Measurements from ENCODE around the gene GABRB2. TPM values are rescaled to one million over a fixed set of nuclear protein-coding genes. Genes with fewer than 3 reads are reported as not detected.

GABRB2 gene
- not detected in 2 replicates for total RNA-seq (2014; rRNA removed; shearing (Covaris generic))

GRCh38 chr5:161546470-161547301 is at the start of gene GABRB2:
Gene GABRB2, minus strand, starts transcription at chr5:161546725. Its CDS starts 82 bp downstream, at chr5:161546643.
- Histone ChIP-seq H3K27me3 (no peaks in the 10 kb centered on the region; the same call in 1 of the 2 replicates), H3K36me3 (no peaks in the 10 kb centered on the region), H3K27ac (no peak within 1 kb of the TSS), H3K4me1 (no peaks in the 10 kb centered on the region), H3K4me3 (no peak within 1 kb of the TSS), H3K9me3 (replicated peaks) (no peaks in the 10 kb centered on the region)
- no peak for DNase-seq

GRCh38 chr5:161585798-161586197 is 39.3 kb upstream of the GABRB2 start:
- H3K27ac ChIP-seq, result no peak overlapping the region
- no peaks in the 10 kb centered on the region for H3K27me3 ChIP-seq
- no peaks in the 10 kb centered on the region for H3K36me3 ChIP-seq
- H3K4me3 ChIP-seq, result no peak overlapping the region
- no peaks in the 10 kb centered on the region for H3K4me1 ChIP-seq
- H3K9me3 ChIP-seq (replicated peaks), result no peaks in the 10 kb centered on the region
- DNase-seq, result no peak

- H3K36me3 ChIP-seq, result no peaks in the 10 kb centered on the region
- H3K9me3 ChIP-seq (replicated peaks), result no peaks in the 10 kb centered on the region
- no peak for DNase-seq
- no peaks in the 10 kb centered on the region for H3K27me3 ChIP-seq
- no peak overlapping the region for H3K4me3 ChIP-seq
- H3K4me1 ChIP-seq, result no peaks in the 10 kb centered on the region
- H3K27ac ChIP-seq, result no peak overlapping the region
These were observed 34.1 kb upstream of the GABRB2 start for GRCh38 chr5:161580621-161581020.

GRCh38 chr5:161572914-161573313 is 26.4 kb upstream of the GABRB2 start:
- no peak for DNase-seq
- H3K9me3 ChIP-seq (replicated peaks), result no peaks in the 10 kb centered on the region

GRCh38 chr5:161566081-161566480 is 19.6 kb upstream of the GABRB2 start:
- Histone ChIP-seq H3K4me3 (no peak overlapping the region), H3K27ac (no peak overlapping the region), H3K9me3 (replicated peaks) (no peaks in the 10 kb centered on the region), H3K4me1 (no peaks in the 10 kb centered on the region), H3K27me3 (no peaks in the 10 kb centered on the region), H3K36me3 (no peaks in the 10 kb centered on the region)
- DNase-seq, result no peak

More at GRCh38 chr5:161572914-161573313, 26.4 kb upstream of the GABRB2 start:
- no peak overlapping the region for H3K27ac ChIP-seq
- H3K4me1 ChIP-seq, result no peaks in the 10 kb centered on the region
- H3K27me3 ChIP-seq, result no peaks in the 10 kb centered on the region
- H3K4me3 ChIP-seq, result no peak overlapping the region
- no peaks in the 10 kb centered on the region for H3K36me3 ChIP-seq

GRCh38 chr5:161562446-161562845 is 15.9 kb upstream of the GABRB2 start:
- no peak overlapping the region for H3K27ac ChIP-seq
- no peaks in the 10 kb centered on the region for H3K27me3 ChIP-seq
- no peaks in the 10 kb centered on the region for H3K9me3 ChIP-seq (replicated peaks)
- no peaks in the 10 kb centered on the region for H3K36me3 ChIP-seq
- H3K4me1 ChIP-seq, result no peaks in the 10 kb centered on the region
- no peak overlapping the region for H3K4me3 ChIP-seq
- no peak for DNase-seq

- H3K4me3 ChIP-seq, result no peak overlapping the region
- H3K9me3 ChIP-seq (replicated peaks), result no peaks in the 10 kb centered on the region
- no peaks in the 10 kb centered on the region; the same call in 1 of the 2 replicates for H3K27me3 ChIP-seq
- no peak overlapping the region for H3K27ac ChIP-seq
- H3K36me3 ChIP-seq, result no peaks in the 10 kb centered on the region
- DNase-seq, result no peak
- H3K4me1 ChIP-seq, result no peaks in the 10 kb centered on the region
These were observed 2.6 kb upstream of the GABRB2 start for GRCh38 chr5:161549106-161549505.

- Histone ChIP-seq H3K27ac (no peak overlapping the region), H3K4me3 (no peak overlapping the region), H3K4me1 (no peaks in the 10 kb centered on the region), H3K27me3 (no peaks in the 10 kb centered on the region; the same call in 1 of the 2 replicates), H3K9me3 (replicated peaks) (no peaks in the 10 kb centered on the region), H3K36me3 (no peaks in the 10 kb centered on the region)
- DNase-seq, result no peak
These were observed 2.1 kb upstream of the GABRB2 start for GRCh38 chr5:161548487-161549094.

- Histone ChIP-seq H3K27me3 (no peaks in the 10 kb centered on the region; the same call in 1 of the 2 replicates), H3K4me3 (no peak overlapping the region), H3K27ac (no peak overlapping the region), H3K36me3 (no peaks in the 10 kb centered on the region), H3K4me1 (no peaks in the 10 kb centered on the region), H3K9me3 (replicated peaks) (no peaks in the 10 kb centered on the region)
- no peak for DNase-seq
These were observed 1.4 kb upstream of the GABRB2 start for GRCh38 chr5:161547738-161548486.

- Histone ChIP-seq H3K4me3 (no peak overlapping the region), H3K27ac (no peak overlapping the region), H3K4me1 (no peaks in the 10 kb centered on the region), H3K9me3 (replicated peaks) (no peaks in the 10 kb centered on the region), H3K36me3 (no peaks in the 10 kb centered on the region), H3K27me3 (no peaks in the 10 kb centered on the region; the same call in 1 of the 2 replicates)
- DNase-seq, result no peak
These were observed 847 bp upstream of the GABRB2 start for GRCh38 chr5:161547406-161547737.

GRCh38 chr5:161546095-161546469 is 443 bp downstream of the GABRB2 start:
- H3K36me3 ChIP-seq, result no peaks in the 10 kb centered on the region
- no peaks in the 10 kb centered on the region for H3K4me1 ChIP-seq
- DNase-seq, result no peak
- H3K4me3 ChIP-seq, result no peak overlapping the region
- H3K9me3 ChIP-seq (replicated peaks), result no peaks in the 10 kb centered on the region
- H3K27ac ChIP-seq, result no peak overlapping the region
- no peaks in the 10 kb centered on the region; the same call in 1 of the 2 replicates for H3K27me3 ChIP-seq

GRCh38 chr5:161545344-161546094 is 1.0 kb downstream of the GABRB2 start:
- Histone ChIP-seq H3K36me3 (no peaks in the 10 kb centered on the region), H3K27ac (no peak overlapping the region), H3K9me3 (replicated peaks) (no peaks in the 10 kb centered on the region), H3K4me1 (no peaks in the 10 kb centered on the region), H3K27me3 (no peaks in the 10 kb centered on the region; the same call in 1 of the 2 replicates), H3K4me3 (no peak overlapping the region)
- no peak for DNase-seq

GRCh38 chr5:161544350-161544765 is 2.2 kb downstream of the GABRB2 start:
- H3K27ac ChIP-seq, result no peak overlapping the region
- H3K9me3 ChIP-seq (replicated peaks), result no peaks in the 10 kb centered on the region
- H3K27me3 ChIP-seq, result no peaks in the 10 kb centered on the region; the same call in 1 of the 2 replicates
- no peaks in the 10 kb centered on the region for H3K36me3 ChIP-seq
- H3K4me1 ChIP-seq, result no peaks in the 10 kb centered on the region
- H3K4me3 ChIP-seq, result no peak overlapping the region
- peak; percentile 30 to 71 for DNase-seq

- H3K4me1 ChIP-seq, result no peaks in the 10 kb centered on the region
These were observed 7.5 kb downstream of the GABRB2 start for GRCh38 chr5:161539016-161539415.

More at GRCh38 chr5:161539016-161539415, 7.5 kb downstream of the GABRB2 start:
- no peaks in the 10 kb centered on the region for H3K9me3 ChIP-seq (replicated peaks)
- no peaks in the 10 kb centered on the region for H3K27me3 ChIP-seq
- no peak for DNase-seq
- no peak overlapping the region for H3K4me3 ChIP-seq
- no peak overlapping the region for H3K27ac ChIP-seq
- no peaks in the 10 kb centered on the region for H3K36me3 ChIP-seq

Measured in SJCRH30 (cell line).